Measurements from ENCODE around the gene CAMTA1. TPM values are rescaled to one million over a fixed set of nuclear protein-coding genes. Genes with fewer than 3 reads are reported as not detected.

CAMTA1 gene
- total RNA-seq, 1 donor from 2014 or later = 69.9 TPM

GRCh38 chr1:7250597-7251453, 465.6 kb downstream of the CAMTA1 start:
- Mint-ChIP-seq H3K4me3 (no peak overlapping the region), H3K4me1 (no peaks in the 10 kb centered on the region), H3K36me3 (ENCODE audit: low read depth) (no peaks in the 10 kb centered on the region), H3K9me3 (no peaks in the 10 kb centered on the region), H3K27me3 (peaks cover 6% of the 10 kb centered on the region), H3K27ac (no peak overlapping the region)
- intact Hi-C loops (cut with micrococcal nuclease) = no loop called here
- DNase-seq = no peak

DNA sequence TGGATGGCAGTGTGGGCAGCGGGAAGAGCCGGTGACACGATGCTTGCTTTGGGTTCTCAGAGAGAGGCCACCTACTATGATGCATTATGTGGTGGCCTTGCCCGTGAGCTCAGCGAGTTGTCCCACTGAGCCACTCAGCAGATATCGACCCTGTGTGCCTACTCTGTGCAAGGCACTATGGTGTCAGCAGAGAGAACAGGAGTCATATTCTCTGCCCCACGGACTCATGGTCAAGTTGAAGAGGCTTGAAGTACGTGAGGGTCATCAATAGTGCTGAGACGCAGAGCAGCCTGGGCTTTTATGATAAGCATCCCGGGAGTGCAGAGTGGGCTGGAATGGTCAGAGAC, 466.2 kb downstream of the CAMTA1 start:
- no peaks in the 10 kb centered on the region for H3K36me3 Mint-ChIP-seq (ENCODE audit: low read depth)
- intact Hi-C loops (cut with micrococcal nuclease) = no loop called here
- DNase-seq = peak; percentile 29
- H3K4me1 Mint-ChIP-seq = no peaks in the 10 kb centered on the region
- no peak overlapping the region for H3K27ac Mint-ChIP-seq
- peaks cover 6% of the 10 kb centered on the region for H3K27me3 Mint-ChIP-seq
- H3K9me3 Mint-ChIP-seq = no peaks in the 10 kb centered on the region
- no peak overlapping the region for H3K4me3 Mint-ChIP-seq

- no peak overlapping the region for H3K27ac Mint-ChIP-seq
- intact Hi-C loops (cut with micrococcal nuclease) = no loop called here
- no peaks in the 10 kb centered on the region for H3K4me1 Mint-ChIP-seq
- H3K27me3 Mint-ChIP-seq = peaks cover 5% of the 10 kb centered on the region
- DNase-seq = peak; percentile 34
- no peaks in the 10 kb centered on the region for H3K9me3 Mint-ChIP-seq
- no peaks in the 10 kb centered on the region for H3K36me3 Mint-ChIP-seq (ENCODE audit: low read depth)
- no peak overlapping the region for H3K4me3 Mint-ChIP-seq
These were observed 467.3 kb downstream of the CAMTA1 start for GRCh38 chr1:7252411-7253117.

DNA sequence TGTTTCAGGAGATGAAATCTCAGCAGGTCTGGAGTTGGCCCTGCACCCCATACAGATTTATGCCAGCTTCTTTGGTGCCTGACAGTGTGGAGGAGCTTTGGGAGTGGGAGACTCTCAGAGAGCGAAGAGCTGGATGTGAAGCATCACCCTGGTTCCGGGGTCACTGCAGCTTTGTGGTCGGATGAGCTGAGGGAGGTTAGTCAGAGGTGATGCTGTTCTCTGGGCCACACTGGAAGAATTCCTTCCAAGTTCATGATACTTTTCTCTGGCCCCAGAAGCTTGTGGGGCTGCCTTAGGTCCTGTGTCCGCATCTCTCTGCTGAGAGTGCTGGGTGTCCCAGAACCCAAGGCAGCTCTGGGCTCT, 467.8 kb downstream of the CAMTA1 start:
- peak; percentile 26 for DNase-seq
- no peak overlapping the region for H3K4me3 Mint-ChIP-seq
- H3K27ac Mint-ChIP-seq = no peak overlapping the region
- no peaks in the 10 kb centered on the region for H3K9me3 Mint-ChIP-seq
- intact Hi-C loops (cut with micrococcal nuclease) = no loop called here
- H3K36me3 Mint-ChIP-seq (ENCODE audit: low read depth) = no peaks in the 10 kb centered on the region
- no peaks in the 10 kb centered on the region for H3K4me1 Mint-ChIP-seq
- peaks cover 2% of the 10 kb centered on the region for H3K27me3 Mint-ChIP-seq

- no peaks in the 10 kb centered on the region for H3K36me3 Mint-ChIP-seq (ENCODE audit: low read depth)
- H3K4me3 Mint-ChIP-seq = no peak overlapping the region
- H3K9me3 Mint-ChIP-seq = no peaks in the 10 kb centered on the region
- intact Hi-C loops (cut with micrococcal nuclease) = no loop called here
- no peaks in the 10 kb centered on the region for H3K27me3 Mint-ChIP-seq
- H3K4me1 Mint-ChIP-seq = no peaks in the 10 kb centered on the region
- peak; percentile 43 for DNase-seq
- H3K27ac Mint-ChIP-seq = no peak overlapping the region
These were observed 468.8 kb downstream of the CAMTA1 start for GRCh38 chr1:7253988-7254587.

DNA sequence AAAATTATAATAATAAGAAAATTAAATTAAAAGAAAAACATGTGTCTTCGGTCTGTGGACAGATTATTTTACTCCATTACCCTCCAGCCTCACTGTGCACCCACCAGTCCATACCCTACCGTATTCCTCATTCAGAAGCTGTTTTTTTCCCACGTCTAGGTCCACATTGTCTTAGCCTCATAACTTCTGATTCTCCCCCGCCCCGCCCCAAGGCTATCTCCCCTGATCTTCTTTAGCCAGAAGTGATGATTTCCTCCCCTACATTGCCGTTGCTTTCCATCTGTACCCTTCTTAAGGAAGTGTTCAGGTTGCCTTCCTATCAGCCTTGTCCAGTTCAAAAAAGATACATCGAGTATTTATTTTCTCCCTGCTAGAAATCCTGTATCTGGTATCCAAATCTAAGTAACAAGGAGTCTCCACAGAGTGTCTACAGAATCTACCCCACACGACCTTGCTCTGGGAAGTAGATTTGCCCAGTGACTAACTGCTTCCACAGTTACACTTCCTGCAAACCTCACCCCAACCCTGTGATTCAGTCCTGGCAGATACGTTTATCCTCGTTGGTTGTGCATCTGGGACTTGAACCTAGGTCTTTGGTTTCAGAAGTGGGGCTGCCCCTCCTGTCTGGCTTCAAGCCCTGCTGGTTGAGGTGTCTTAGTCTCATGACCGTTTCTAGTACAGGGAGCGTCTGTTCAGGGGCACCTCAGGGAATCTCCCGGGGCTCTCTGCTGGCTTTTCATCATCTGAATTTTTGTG, 470.2 kb downstream of the CAMTA1 start:
- Mint-ChIP-seq H3K4me3 (no peak overlapping the region), H3K27me3 (no peaks in the 10 kb centered on the region), H3K9me3 (no peaks in the 10 kb centered on the region), H3K27ac (no peak overlapping the region), H3K36me3 (ENCODE audit: low read depth) (no peaks in the 10 kb centered on the region), H3K4me1 (no peaks in the 10 kb centered on the region)
- peak; percentile 34 for DNase-seq
- intact Hi-C loops (cut with micrococcal nuclease) = no loop called here

DNA sequence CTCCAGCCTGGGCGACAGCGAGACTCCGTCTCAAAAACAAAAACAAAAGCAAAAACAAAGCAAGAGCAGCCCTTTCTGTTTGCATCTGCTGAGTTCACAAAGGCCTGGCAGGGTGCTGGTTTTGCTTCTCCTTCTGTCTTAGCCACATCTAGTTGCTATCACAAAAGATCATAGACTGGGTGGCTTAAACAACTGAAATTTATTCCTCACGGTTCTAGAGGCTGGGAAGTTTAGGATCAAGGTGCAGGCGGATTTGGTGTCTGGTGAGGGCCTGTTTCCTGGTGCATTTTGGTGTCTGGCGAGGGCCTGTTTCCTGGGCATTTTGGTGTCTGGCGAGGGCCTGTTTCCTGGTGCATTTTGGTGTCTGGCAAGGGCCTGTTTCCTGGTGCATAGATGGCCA, 471.3 kb downstream of the CAMTA1 start:
- intact Hi-C loops (cut with micrococcal nuclease) = no loop called here
- DNase-seq = peak; percentile 24
- Mint-ChIP-seq H3K27ac (no peak overlapping the region), H3K9me3 (no peaks in the 10 kb centered on the region), H3K4me3 (no peak overlapping the region), H3K27me3 (no peaks in the 10 kb centered on the region), H3K4me1 (no peaks in the 10 kb centered on the region), H3K36me3 (ENCODE audit: low read depth) (no peaks in the 10 kb centered on the region)

DNA sequence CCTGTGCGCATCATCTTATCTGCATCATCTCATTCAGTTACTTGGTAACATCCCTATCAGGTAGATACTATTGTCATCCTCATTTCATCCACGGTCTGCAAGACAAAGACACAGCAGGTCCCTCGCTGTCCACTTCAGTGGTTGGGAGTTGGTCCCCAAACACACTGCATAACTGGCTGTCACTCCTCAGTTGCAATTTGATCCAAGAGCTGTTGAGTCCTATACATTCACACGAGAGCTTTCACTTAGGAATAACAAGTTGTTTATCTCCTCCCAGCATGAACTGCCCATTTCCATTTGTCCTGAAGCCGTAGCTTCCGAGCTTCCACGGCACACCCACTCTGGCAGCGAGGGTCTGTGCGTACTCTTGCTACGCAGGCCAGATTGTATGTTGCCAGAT, 472.0 kb downstream of the CAMTA1 start:
- DNase-seq = peak; percentile 43
- no peaks in the 10 kb centered on the region for H3K36me3 Mint-ChIP-seq (ENCODE audit: low read depth)
- H3K27ac Mint-ChIP-seq = no peak overlapping the region
- no peaks in the 10 kb centered on the region for H3K9me3 Mint-ChIP-seq
- H3K4me1 Mint-ChIP-seq = no peaks in the 10 kb centered on the region
- no peaks in the 10 kb centered on the region for H3K27me3 Mint-ChIP-seq
- intact Hi-C loops (cut with micrococcal nuclease) = no loop called here
- no peak overlapping the region for H3K4me3 Mint-ChIP-seq

- no peak overlapping the region for H3K4me3 Mint-ChIP-seq
- no peaks in the 10 kb centered on the region for H3K4me1 Mint-ChIP-seq
- intact Hi-C loops (cut with micrococcal nuclease) = no loop called here
- DNase-seq = peak; percentile 35
- no peaks in the 10 kb centered on the region for H3K9me3 Mint-ChIP-seq
- peaks cover 2% of the 10 kb centered on the region for H3K27me3 Mint-ChIP-seq
- H3K27ac Mint-ChIP-seq = no peak overlapping the region
- H3K36me3 Mint-ChIP-seq (ENCODE audit: low read depth) = no peaks in the 10 kb centered on the region
These were observed 473.4 kb downstream of the CAMTA1 start for GRCh38 chr1:7258589-7259135.

DNA sequence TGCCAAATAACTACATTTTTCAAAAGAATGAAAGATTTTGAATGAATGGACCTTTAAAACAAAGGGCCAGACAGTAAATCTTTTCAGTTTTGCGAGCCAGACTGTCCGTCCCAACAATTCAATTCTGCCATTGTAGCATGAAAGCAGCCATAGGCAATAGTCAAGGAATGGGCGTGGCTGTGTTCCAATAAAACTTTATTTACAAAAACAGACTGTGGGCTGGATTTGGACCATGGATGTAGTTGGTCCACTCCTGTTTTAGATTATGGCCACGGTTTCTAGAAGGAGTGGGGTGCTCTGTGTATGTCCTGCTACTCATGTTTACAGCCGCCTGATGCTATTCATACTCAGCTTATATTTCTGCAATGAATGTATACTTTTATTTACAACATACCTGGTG, 474.7 kb downstream of the CAMTA1 start:
- H3K27me3 Mint-ChIP-seq = peaks cover 2% of the 10 kb centered on the region
- H3K27ac Mint-ChIP-seq = no peak overlapping the region

GRCh38 chr1:7261490-7261889, 476.2 kb downstream of the CAMTA1 start:
- no peak overlapping the region for H3K27ac Mint-ChIP-seq
- intact Hi-C loops (cut with micrococcal nuclease) = no loop called here
- H3K9me3 Mint-ChIP-seq = no peaks in the 10 kb centered on the region
- peaks cover 2% of the 10 kb centered on the region for H3K27me3 Mint-ChIP-seq
- H3K36me3 Mint-ChIP-seq (ENCODE audit: low read depth) = no peaks in the 10 kb centered on the region
- no peaks in the 10 kb centered on the region for H3K4me1 Mint-ChIP-seq
- no peak overlapping the region for H3K4me3 Mint-ChIP-seq
- peak; percentile 27 for DNase-seq

More for the DNA sequence above, 474.7 kb downstream of the CAMTA1 start:
- intact Hi-C loops (cut with micrococcal nuclease) = no loop called here
- H3K36me3 Mint-ChIP-seq (ENCODE audit: low read depth) = no peaks in the 10 kb centered on the region
- DNase-seq = peak; percentile 15
- no peak overlapping the region for H3K4me3 Mint-ChIP-seq
- H3K4me1 Mint-ChIP-seq = no peaks in the 10 kb centered on the region
- H3K9me3 Mint-ChIP-seq = no peaks in the 10 kb centered on the region

DNA sequence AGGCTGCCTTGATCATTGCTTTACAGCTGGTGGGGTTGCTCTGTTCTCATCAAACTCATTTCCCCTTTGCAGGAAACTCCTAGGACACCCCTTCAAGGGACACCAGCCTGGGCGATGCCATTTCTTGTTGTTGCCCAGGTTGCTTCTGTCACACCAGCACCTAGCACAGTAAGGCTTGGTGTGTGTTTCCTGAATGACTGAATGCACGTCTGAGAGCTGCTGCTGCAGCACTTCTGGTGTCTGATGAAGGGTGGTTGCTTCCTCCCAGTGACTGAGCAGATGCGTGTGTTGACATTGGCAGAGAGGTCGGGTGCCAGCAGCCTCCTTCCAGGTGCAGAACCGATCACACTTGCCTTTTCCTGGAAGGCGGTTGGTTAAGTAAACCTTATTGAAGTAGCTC, 477.4 kb downstream of the CAMTA1 start:
- no peak overlapping the region for H3K4me3 Mint-ChIP-seq
- DNase-seq = peak; percentile 35
- no peak overlapping the region for H3K27ac Mint-ChIP-seq
- no peaks in the 10 kb centered on the region for H3K4me1 Mint-ChIP-seq
- no peaks in the 10 kb centered on the region for H3K36me3 Mint-ChIP-seq (ENCODE audit: low read depth)
- intact Hi-C loops (cut with micrococcal nuclease) = no loop called here
- peaks cover 2% of the 10 kb centered on the region for H3K27me3 Mint-ChIP-seq
- no peaks in the 10 kb centered on the region for H3K9me3 Mint-ChIP-seq

DNA sequence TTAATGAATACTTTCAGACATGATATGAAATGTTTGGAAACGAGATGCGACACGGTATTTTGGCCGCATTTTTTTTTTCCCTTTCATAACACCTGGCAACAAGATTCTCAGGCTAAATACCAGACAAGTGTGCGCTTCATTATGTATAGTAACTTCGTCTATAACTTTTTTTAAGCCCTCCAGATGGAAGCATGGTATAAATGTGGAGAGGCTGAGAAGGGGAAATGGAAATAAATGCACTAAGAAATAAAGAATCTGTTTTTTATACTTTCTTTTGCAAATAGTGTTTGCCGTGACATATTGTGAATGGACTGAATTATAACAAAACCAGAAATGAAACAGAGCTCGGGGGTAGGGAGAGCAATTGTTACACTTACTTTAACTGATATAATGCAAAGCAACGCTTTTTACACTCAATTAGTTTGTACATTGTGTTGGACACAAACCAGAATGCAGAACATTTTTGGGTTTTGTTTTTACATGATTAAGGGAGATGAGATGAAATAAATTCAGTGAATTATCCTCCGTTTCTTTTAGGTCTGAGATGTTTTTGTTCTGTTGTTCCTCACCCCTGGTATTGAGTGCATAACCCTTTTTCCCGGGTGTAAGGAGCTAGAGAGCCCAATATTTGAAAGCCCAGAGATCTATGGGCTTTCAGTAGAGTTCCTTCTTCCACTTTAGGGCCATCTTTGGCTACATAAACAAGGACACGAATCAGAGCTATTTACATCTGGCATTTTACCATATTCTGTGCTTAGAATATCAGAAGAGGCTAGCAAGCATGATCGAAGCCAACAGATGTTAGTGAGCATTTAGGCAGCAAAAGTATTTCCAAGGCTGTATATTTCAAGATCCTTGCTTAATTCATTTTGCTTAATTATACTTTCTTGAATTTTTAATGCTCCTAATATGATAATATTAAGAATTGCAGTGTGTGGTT, 478.0 kb downstream of the CAMTA1 start:
- H3K4me3 Mint-ChIP-seq = no peak overlapping the region
- no peak overlapping the region for H3K27ac Mint-ChIP-seq
- H3K27me3 Mint-ChIP-seq = peaks cover 2% of the 10 kb centered on the region
- intact Hi-C loops (cut with micrococcal nuclease) = no loop called here
- H3K9me3 Mint-ChIP-seq = peaks cover 4% of the 10 kb centered on the region
- no peaks in the 10 kb centered on the region for H3K36me3 Mint-ChIP-seq (ENCODE audit: low read depth)
- H3K4me1 Mint-ChIP-seq = no peaks in the 10 kb centered on the region
- peak; percentile 15 for DNase-seq
